Hepatocyte (in vitro differentiated cells): ENCODE data around the gene CARMIL1. TPM values are rescaled to one million over a fixed set of nuclear protein-coding genes. Genes with fewer than 3 reads are reported as not detected.
A peak's percentile ranks its signal among the peaks of the same experiment; 100 is the strongest.

Experiments
- DNase-seq: peaks from one replicate; pipeline ENCODE4 v3.0.0-alpha.2; 2016; ENCODE audit warnings: low spot score
- H2AFZ ChIP-seq: fragments of 200-600 bp; sonication (generic); 2 replicates; pipeline ENCODE4 v1.6.0; 2016; ENCODE audit warnings: antibody characterized with exemption, mild to moderate bottlenecking
- H3K27ac ChIP-seq: fragments of 200-600 bp; sonication (generic); 2 replicates; pipeline ENCODE4 v1.5.1; 2016; ENCODE audit warnings: mild to moderate bottlenecking
- H3K27me3 ChIP-seq: fragments of 200-600 bp; sonication (generic); 2 replicates; pipeline ENCODE4 v1.6.1; 2016
- H3K36me3 ChIP-seq: fragments of 200-600 bp; sonication (generic); replicated peaks from 2 replicates; pipeline ENCODE4 v1.5.1; 2016; ENCODE audit warnings: low read depth; ENCODE audit not compliant: insufficient read depth
- H3K4me1 ChIP-seq: fragments of 200-600 bp; sonication (generic); 2 replicates; pipeline ENCODE4 v1.5.1; 2016; ENCODE audit warnings: mild to moderate bottlenecking, moderate library complexity; ENCODE audit not compliant: insufficient read depth
- H3K4me2 ChIP-seq: fragments of 200-600 bp; sonication (generic); 2 replicates; pipeline ENCODE4 v1.6.0; 2016
- H3K4me3 ChIP-seq: fragments of 200-600 bp; sonication (generic); 2 replicates; pipeline ENCODE4 v1.5.1; 2016; ENCODE audit warnings: mild to moderate bottlenecking
- H3K79me2 ChIP-seq: fragments of 200-600 bp; sonication (generic); 2 replicates; pipeline ENCODE4 v1.6.0; 2017; ENCODE audit warnings: mild to moderate bottlenecking
- H3K9me2 ChIP-seq: fragments of 200-600 bp; sonication (generic); replicated peaks from 2 replicates; pipeline ENCODE4 v1.6.0; 2017; ENCODE audit warnings: mild to moderate bottlenecking; ENCODE audit not compliant: insufficient read depth
- H3K9me3 ChIP-seq: fragments of 200-600 bp; sonication (generic); 2 replicates; pipeline ENCODE4 v1.5.1; 2016; ENCODE audit warnings: low read depth, mild to moderate bottlenecking
- H4K20me1 ChIP-seq: fragments of 200-600 bp; sonication (generic); 2 replicates; pipeline ENCODE4 v1.6.0; 2016; ENCODE audit warnings: mild to moderate bottlenecking; ENCODE audit not compliant: insufficient read depth, poor library complexity, severe bottlenecking
- CTCF ChIP-seq: fragments of 200-600 bp; sonication (generic); IDR thresholded peaks from 2 replicates; pipeline ENCODE4 v1.5.1; 2016; ENCODE audit warnings: antibody characterized with exemption, mild to moderate bottlenecking; ENCODE audit not compliant: poor library complexity
- EZH2 ChIP-seq: fragments of 200-600 bp; sonication (generic); IDR thresholded peaks from 2 replicates; pipeline ENCODE4 v1.6.1; 2016; ENCODE audit warnings: antibody characterized with exemption, mild to moderate bottlenecking, borderline replicate concordance
- EZH2phosphoT487 ChIP-seq: fragments of 200-600 bp; sonication (generic); IDR thresholded peaks from one replicate; pipeline ENCODE4 v1.6.1; 2018; ENCODE audit warnings: antibody characterized with exemption, mild to moderate bottlenecking, low read depth, moderate library complexity; ENCODE audit not compliant: unreplicated experiment, severe bottlenecking
- WGBS: methylation state at CpG from one replicate; pipeline ENCODE4 v1.1.6; 2016; ENCODE audit warnings: low lambda C conversion rate; ENCODE audit errors: missing lambda C conversion rate; 5-methylcytosine and 5-hydroxymethylcytosine counted together
- polyA plus RNA-seq: library from polyadenylated mRNA; unstranded; fragments of >200 nt; fragmentation: Nextera tagmentation; extraction: Ambion mirVana; gene quantifications from 2 replicates; pipeline ENCODE4 v1.2.1, GENCODE V29; 2016
- total RNA-seq: library from RNA; depleted of rRNA; stranded (reverse); fragments of >200 nt; gene quantifications from 2 replicates; pipeline ENCODE4 v1.2.3, GENCODE V29; 2014

The CARMIL1 gene
- total and polyA plus RNA-seq, 2 experiments from 2014 or later, result 19.5 to 40.6 TPM

GRCh38 chr6:25536781-25537180 is 257.6 kb downstream of the CARMIL1 start:
- 79% methylated on average over 4 of the region's 4 CpGs for WGBS
- TF ChIP-seq EZH2 (no peak), EZH2phosphoT487 (no peak)
- H3K27ac ChIP-seq, result no peak overlapping the region

GRCh38 chr6:25537349-25538018 is 258.3 kb downstream of the CARMIL1 start:
- H3K4me2 ChIP-seq, result no peak overlapping the region
- H2AFZ ChIP-seq, result no peak overlapping the region
- no peak for TF ChIP-seq EZH2
- no peak for TF ChIP-seq EZH2phosphoT487
- no peak for TF ChIP-seq CTCF
- no peaks in the 10 kb centered on the region for H3K9me2 ChIP-seq
- no peak for DNase-seq
- no peaks in the 10 kb centered on the region for H3K36me3 ChIP-seq
- no peak overlapping the region for H3K27ac ChIP-seq
- H3K27me3 ChIP-seq, result no peaks in the 10 kb centered on the region
- H3K4me3 ChIP-seq, result no peak overlapping the region
- H3K79me2 ChIP-seq, result no peaks in the 10 kb centered on the region
- H4K20me1 ChIP-seq, result no peaks in the 10 kb centered on the region
- H3K4me1 ChIP-seq, result no peaks in the 10 kb centered on the region
- WGBS, result 85% methylated on average over 8 of the region's 8 CpGs
- no peaks in the 10 kb centered on the region for H3K9me3 ChIP-seq

More at GRCh38 chr6:25536781-25537180, 257.6 kb downstream of the CARMIL1 start:
- Histone ChIP-seq H3K4me3 (no peak overlapping the region), H3K9me3 (no peaks in the 10 kb centered on the region), H4K20me1 (no peaks in the 10 kb centered on the region), H3K27me3 (no peaks in the 10 kb centered on the region), H3K79me2 (no peaks in the 10 kb centered on the region), H3K36me3 (no peaks in the 10 kb centered on the region), H3K4me2 (no peak overlapping the region), H2AFZ (no peak overlapping the region), H3K9me2 (no peaks in the 10 kb centered on the region), H3K4me1 (no peaks in the 10 kb centered on the region)
- DNase-seq, result no peak

- H2AFZ ChIP-seq, result no peak overlapping the region
- H3K4me1 ChIP-seq, result peaks cover 9% of the 10 kb centered on the region
- no peak for DNase-seq
- no peaks in the 10 kb centered on the region for H3K9me3 ChIP-seq
- no peaks in the 10 kb centered on the region for H3K27me3 ChIP-seq
- WGBS, result 97% methylated on average over 1 of the region's 1 CpG
- H3K9me2 ChIP-seq, result no peaks in the 10 kb centered on the region
- H3K4me2 ChIP-seq, result no peak overlapping the region
- no peaks in the 10 kb centered on the region for H3K79me2 ChIP-seq
- H3K36me3 ChIP-seq, result no peaks in the 10 kb centered on the region
- H3K4me3 ChIP-seq, result no peak overlapping the region
- TF ChIP-seq CTCF, result no peak
- no peak for TF ChIP-seq EZH2phosphoT487
- no peak for TF ChIP-seq EZH2
- no peaks in the 10 kb centered on the region for H4K20me1 ChIP-seq
- no peak overlapping the region for H3K27ac ChIP-seq
Measured at GRCh38 chr6:25541228-25541627, 262.1 kb downstream of the CARMIL1 start.

GRCh38 chr6:25542984-25543910 is 264.1 kb downstream of the CARMIL1 start:
- Histone ChIP-seq H3K79me2 (no peaks in the 10 kb centered on the region), H3K36me3 (no peaks in the 10 kb centered on the region), H3K9me2 (no peaks in the 10 kb centered on the region), H2AFZ (no peak overlapping the region), H3K4me1 (peaks cover 9% of the 10 kb centered on the region), H3K9me3 (no peaks in the 10 kb centered on the region), H4K20me1 (no peaks in the 10 kb centered on the region), H3K27ac (peak overlapping the region; percentile 5), H3K4me3 (no peak overlapping the region), H3K4me2 (no peak overlapping the region), H3K27me3 (no peaks in the 10 kb centered on the region)
- no peak for DNase-seq
- WGBS, result 71% methylated on average over 1 of the region's 1 CpG
- no peak for TF ChIP-seq EZH2
- no peak for TF ChIP-seq CTCF
- TF ChIP-seq EZH2phosphoT487, result no peak
